Measurements from ENCODE around the gene PALLD. TPM values are rescaled to one million over a fixed set of nuclear protein-coding genes. Genes with fewer than 3 reads are reported as not detected.

The PALLD gene
- total and polyA plus RNA-seq, 2 of the 8 experiments (the other 6 are each of a cell fraction or from before 2014, with no cell fraction given) = 10.5 to 25.0 TPM

GRCh38 chr4:168777277-168777965 lies 280.6 kb downstream of the PALLD start:
- Histone ChIP-seq H3K79me1 (ENCODE audit: low read depth, low read length) (no peaks in the 10 kb centered on the region), H3K56ac (replicated peaks; ENCODE audit: insufficient read length, low read depth, low read length) (no peak overlapping the region), H4K5ac (ENCODE audit: insufficient read length, low read depth, low read length) (no peak overlapping the region), H3K27ac (ENCODE audit: low read depth, low read length) (no peak overlapping the region), H3K9ac (replicated peaks in 1 of 4; ENCODE audit: extremely low read depth in 1 of 4, low read depth in 3 of 4, low read length in 3 of 4) (no peak overlapping the region), H2AK5ac (ENCODE audit: low read depth, low read length) (no peak overlapping the region), H3K9me3 (ENCODE audit: insufficient read depth in 2 of 2, low read depth in 1 of 2, low read length in 1 of 2) (peaks cover 7 to 12% of the 10 kb centered on the region in 2 experiments; a peak in 3 of 4 replicates), H3K18ac (ENCODE audit: extremely low read depth, low read length) (no peak overlapping the region), H4K91ac (replicated peaks; ENCODE audit: insufficient read length, low read length) (no peak overlapping the region), H2BK20ac (ENCODE audit: low read length) (no peak overlapping the region), H3K23ac (ENCODE audit: insufficient read length) (no peak overlapping the region), H3K4ac (replicated peaks; ENCODE audit: insufficient read length, low read depth, low read length) (no peak overlapping the region), H2BK12ac (ENCODE audit: low read depth, low read length) (no peak overlapping the region), H3K4me1 (replicated peaks in 1 of 4; ENCODE audit: control insufficient read depth in 3 of 4, insufficient read depth in 4 of 4, low read length in 3 of 4) (no peaks in the 10 kb centered on the region), H3K36me3 (ENCODE audit: control insufficient read depth in 2 of 4, insufficient read depth in 4 of 4, low read length in 3 of 4) (no peaks in the 10 kb centered on the region), H3K79me2 (ENCODE audit: control insufficient read depth in 1 of 2, insufficient read depth in 2 of 2, low read length in 2 of 2) (no peaks in the 10 kb centered on the region), H3K27me3 (replicated peaks in 1 of 4; ENCODE audit: control insufficient read depth in 3 of 4, extremely low read depth in 1 of 4, insufficient read depth in 3 of 4, low read length in 3 of 4) (no peaks in the 10 kb centered on the region), H2BK5ac (ENCODE audit: low read depth, low read length) (no peak overlapping the region), H4K20me1 (replicated peaks in 1 of 2; ENCODE audit: control insufficient read depth in 1 of 2, insufficient read depth in 2 of 2, low read length in 2 of 2) (no peaks in the 10 kb centered on the region), H3K4me3 (ENCODE audit: extremely low read depth in 1 of 4, insufficient read depth in 2 of 4, low read depth in 3 of 4, low read length in 4 of 4) (no peak overlapping the region), H2BK120ac (replicated peaks; ENCODE audit: low read depth, low read length) (no peak overlapping the region), H3K23me2 (ENCODE audit: low read depth, low read length) (no peaks in the 10 kb centered on the region), H3K4me2 (ENCODE audit: insufficient read depth in 1 of 2, low read depth in 2 of 2, low read length in 2 of 2) (no peak overlapping the region), H2BK15ac (ENCODE audit: low read length) (no peak overlapping the region), H2AFZ (ENCODE audit: low read length) (no peak overlapping the region), H4K8ac (ENCODE audit: extremely low read depth, insufficient read depth, low read length) (no peak overlapping the region), H3K14ac (ENCODE audit: insufficient read length) (no peak overlapping the region)
- DNase-seq (ENCODE audit: low read depth in 1 of 2, low spot score in 2 of 2) = no peak
- CTCF ChIA-PET (ENCODE audit: partially characterized antibody) = interaction anchor here (1.3 to 2.7 kb wide), 2 partner anchors 9 to 144 kb away, joined by 4 to 11 read pairs; no protein-coding TSS in a partner anchor
- POLR2A ChIA-PET (ENCODE audit: partially characterized antibody) = no interaction called here
- WGBS, 2 experiments (ENCODE audit: extremely low coverage in 1 of 2, insufficient coverage in 1 of 2, insufficient read length in 1 of 2, insufficient replicate concordance in 2 of 2, low coverage in 1 of 2, low lambda C conversion rate in 2 of 2, missing lambda C conversion rate in 1 of 2) = 85% methylated on average over 4 of the region's 4 CpGs; no CpG with 5 or more reads in 1 of the 2 experiments
- FAIRE-seq = no peak
- TF ChIP-seq NANOG (IDR thresholded peaks at IDR 0.05; ENCODE audit: insufficient read depth, low read depth, low read length, poor library complexity, severe bottlenecking) = no peak
- no peak for TF ChIP-seq CTCF (IDR thresholded peaks at IDR 0.05; ENCODE audit: control extremely low read depth in 1 of 3, insufficient read depth in 1 of 3, low read depth in 1 of 3, low read length in 3 of 3)
- TF ChIP-seq RBBP5 (IDR thresholded peaks at IDR 0.05; ENCODE audit: borderline replicate concordance, low read depth, low read length) = no peak
- no peak for TF ChIP-seq TAF7 (optimal IDR thresholded peaks at IDR 0.05; ENCODE audit: borderline replicate concordance, low read depth, low read length)
- no peak for TF ChIP-seq YY1 (IDR thresholded peaks at IDR 0.05; ENCODE audit: low read depth, low read length)
- TF ChIP-seq GTF2F1 (IDR thresholded peaks at IDR 0.05; ENCODE audit: borderline replicate concordance, low read depth, low read length) = no peak
- TF ChIP-seq ZNF274 (IDR thresholded peaks at IDR 0.05; ENCODE audit: borderline replicate concordance, extremely low read depth, low read length) = no peak
- TF ChIP-seq SIRT6 (IDR thresholded peaks at IDR 0.05; ENCODE audit: low read length) = no peak
- no peak for TF ChIP-seq TCF12 (IDR thresholded peaks at IDR 0.05; ENCODE audit: low read depth, low read length)
- TF ChIP-seq JUND (IDR thresholded peaks at IDR 0.05; ENCODE audit: low read length) = no peak

Data from H1 (cell line).